Measurements from ENCODE around the gene ROBO4.

The ROBO4 gene

DNA sequence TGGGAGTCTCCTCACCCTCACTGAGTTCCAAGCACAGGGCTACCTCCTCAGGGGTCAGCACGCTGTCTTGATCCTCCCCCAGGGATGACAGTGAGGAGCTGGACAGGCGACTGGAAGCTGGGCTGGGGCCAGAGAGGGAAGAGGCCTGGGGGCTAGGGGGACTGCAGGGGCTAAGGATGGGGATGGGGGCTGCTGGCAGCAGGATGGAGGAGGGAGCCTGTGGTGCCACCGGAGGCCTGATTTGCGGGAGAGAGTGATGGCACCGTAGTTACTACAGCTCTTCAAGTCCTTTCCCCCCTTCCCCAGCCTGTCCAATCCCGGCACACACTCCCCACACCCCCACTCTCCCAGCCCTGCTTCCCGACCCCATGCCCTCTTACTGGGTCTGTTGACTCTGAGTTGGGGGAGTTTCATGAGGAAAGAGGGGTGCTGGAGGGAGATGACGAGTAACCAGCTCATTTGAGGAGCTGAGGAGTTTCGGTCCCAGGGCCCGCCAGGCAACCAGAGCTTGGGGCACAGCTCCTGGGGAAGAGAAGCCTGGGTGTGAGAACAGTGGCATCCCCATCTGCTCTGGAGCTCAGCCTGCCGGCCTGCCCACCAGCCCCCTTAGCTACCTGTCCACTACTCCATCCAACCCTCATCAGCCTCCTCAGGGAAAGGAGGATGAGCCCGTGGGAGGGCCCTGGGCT lies 10.5 kb downstream of the ROBO4 start:
- no peak for TF ChIP-seq CREB1 (IDR thresholded peaks at IDR 0.05; ENCODE audit: low read depth)
- no peak for TF ChIP-seq YY1 (IDR thresholded peaks at IDR 0.05; ENCODE audit: low read depth)
- TF ChIP-seq RAD21 (IDR thresholded peaks at IDR 0.05; ENCODE audit: low read depth): no peak
- no peak for TF ChIP-seq TCF12 (IDR thresholded peaks at IDR 0.05; ENCODE audit: low read depth)
- TF ChIP-seq TAF1 (IDR thresholded peaks at IDR 0.05; ENCODE audit: low read depth): no peak
- TF ChIP-seq, protein P1, sequence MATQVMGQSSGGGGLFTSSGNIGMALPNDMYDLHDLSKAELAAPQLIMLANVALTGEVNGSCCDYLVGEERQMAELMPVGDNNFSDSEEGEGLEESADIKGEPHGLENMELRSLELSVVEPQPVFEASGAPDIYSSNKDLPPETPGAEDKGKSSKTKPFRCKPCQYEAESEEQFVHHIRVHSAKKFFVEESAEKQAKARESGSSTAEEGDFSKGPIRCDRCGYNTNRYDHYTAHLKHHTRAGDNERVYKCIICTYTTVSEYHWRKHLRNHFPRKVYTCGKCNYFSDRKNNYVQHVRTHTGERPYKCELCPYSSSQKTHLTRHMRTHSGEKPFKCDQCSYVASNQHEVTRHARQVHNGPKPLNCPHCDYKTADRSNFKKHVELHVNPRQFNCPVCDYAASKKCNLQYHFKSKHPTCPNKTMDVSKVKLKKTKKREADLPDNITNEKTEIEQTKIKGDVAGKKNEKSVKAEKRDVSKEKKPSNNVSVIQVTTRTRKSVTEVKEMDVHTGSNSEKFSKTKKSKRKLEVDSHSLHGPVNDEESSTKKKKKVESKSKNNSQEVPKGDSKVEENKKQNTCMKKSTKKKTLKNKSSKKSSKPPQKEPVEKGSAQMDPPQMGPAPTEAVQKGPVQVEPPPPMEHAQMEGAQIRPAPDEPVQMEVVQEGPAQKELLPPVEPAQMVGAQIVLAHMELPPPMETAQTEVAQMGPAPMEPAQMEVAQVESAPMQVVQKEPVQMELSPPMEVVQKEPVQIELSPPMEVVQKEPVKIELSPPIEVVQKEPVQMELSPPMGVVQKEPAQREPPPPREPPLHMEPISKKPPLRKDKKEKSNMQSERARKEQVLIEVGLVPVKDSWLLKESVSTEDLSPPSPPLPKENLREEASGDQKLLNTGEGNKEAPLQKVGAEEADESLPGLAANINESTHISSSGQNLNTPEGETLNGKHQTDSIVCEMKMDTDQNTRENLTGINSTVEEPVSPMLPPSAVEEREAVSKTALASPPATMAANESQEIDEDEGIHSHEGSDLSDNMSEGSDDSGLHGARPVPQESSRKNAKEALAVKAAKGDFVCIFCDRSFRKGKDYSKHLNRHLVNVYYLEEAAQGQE (IDR thresholded peaks at IDR 0.05; ENCODE audit: low read depth): no peak
- TF ChIP-seq EP300 (IDR thresholded peaks at IDR 0.05; ENCODE audit: borderline replicate concordance): no peak
- TF ChIP-seq ZBTB7A (IDR thresholded peaks at IDR 0.05; ENCODE audit: low read depth): no peak

DNA sequence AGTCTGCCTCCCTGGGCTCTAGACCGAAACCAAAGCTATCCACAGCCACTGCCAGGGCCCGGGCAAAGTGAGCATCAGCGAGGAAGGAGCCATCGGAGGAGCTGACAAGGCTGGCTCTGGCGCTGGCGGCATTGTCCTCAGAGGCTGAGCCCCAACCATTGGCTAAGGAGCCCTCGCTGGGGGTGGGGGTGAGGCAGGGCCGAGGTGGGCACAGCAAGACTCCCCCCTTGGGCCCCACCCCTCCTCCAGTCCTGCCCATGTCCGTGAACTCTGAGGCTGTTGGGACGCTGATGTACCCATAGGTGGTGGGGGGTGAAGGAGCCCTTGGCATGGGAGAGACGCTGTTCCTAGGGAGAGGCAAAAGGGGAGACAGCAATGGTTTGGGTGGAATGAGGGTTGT lies 11.2 kb downstream of the ROBO4 start:
- TF ChIP-seq, protein P1 (IDR thresholded peaks at IDR 0.05; ENCODE audit: low read depth): no peak
- TF ChIP-seq EP300 (IDR thresholded peaks at IDR 0.05; ENCODE audit: borderline replicate concordance): no peak
- TF ChIP-seq CEBPB (IDR thresholded peaks at IDR 0.05): no peak

DNA sequence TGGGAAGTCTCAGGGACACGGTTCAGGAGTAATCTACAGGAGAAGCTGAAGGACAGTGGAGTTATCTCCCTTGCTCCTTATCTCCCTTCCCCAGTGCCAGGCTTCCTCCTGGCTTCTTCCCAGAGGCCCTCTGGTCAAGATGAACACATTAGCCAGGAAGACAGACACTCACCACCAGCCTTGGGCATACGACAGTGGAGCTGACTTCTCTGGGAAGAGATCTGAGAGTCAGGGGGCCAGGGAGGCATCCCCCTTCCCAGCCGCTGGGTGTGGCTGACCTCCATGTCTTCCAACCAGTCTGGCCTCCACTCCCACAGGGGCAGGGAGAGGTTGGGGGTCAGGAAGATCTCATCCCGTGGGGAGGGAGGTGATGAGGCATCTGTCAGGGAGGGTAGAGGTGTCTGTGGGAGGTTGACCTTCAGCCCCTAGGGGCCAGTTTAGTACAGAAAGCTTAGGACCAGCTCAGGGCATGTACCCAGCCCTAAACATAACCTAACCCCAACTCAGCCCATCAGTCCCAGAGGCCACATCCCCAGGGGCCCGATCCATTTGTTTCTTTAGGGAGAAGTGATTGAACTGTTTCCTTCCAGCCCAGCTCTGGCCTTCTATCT lies 12.7 kb downstream of the ROBO4 start:
- TF ChIP-seq EP300 (IDR thresholded peaks at IDR 0.05; ENCODE audit: borderline replicate concordance) (no peak), EGR1 (IDR thresholded peaks at IDR 0.05) (no peak), TEAD4 (IDR thresholded peaks at IDR 0.05) (no peak), NFIC (IDR thresholded peaks at IDR 0.05) (no peak), TAF1 (IDR thresholded peaks at IDR 0.05; ENCODE audit: low read depth) (no peak), FOXM1 (IDR thresholded peaks at IDR 0.05; ENCODE audit: borderline replicate concordance, low read depth) (no peak)
- TF ChIP-seq, protein P2, sequence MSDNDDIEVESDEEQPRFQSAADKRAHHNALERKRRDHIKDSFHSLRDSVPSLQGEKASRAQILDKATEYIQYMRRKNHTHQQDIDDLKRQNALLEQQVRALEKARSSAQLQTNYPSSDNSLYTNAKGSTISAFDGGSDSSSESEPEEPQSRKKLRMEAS (IDR thresholded peaks at IDR 0.05): no peak

DNA sequence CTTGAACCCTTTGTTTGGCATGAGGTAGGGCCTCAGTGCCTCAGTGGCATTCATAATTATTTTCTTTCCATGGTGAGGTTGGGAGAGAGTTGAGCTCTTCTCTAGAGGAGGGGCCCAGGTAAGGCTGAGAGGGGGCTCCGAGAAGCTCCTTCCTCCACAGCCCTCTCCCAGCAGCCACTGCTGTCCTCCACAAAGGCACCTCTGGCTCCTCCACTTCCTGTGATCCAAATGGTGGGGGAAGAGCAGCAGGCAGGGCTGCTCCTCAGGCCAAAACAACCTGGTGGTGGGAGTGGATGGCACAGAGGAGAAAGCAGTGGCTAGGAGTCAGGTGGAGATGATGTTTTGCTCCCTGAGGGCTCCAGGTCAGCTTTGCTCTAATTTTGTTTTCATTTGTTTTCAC lies 13.3 kb downstream of the ROBO4 start:
- TF ChIP-seq EGR1 (IDR thresholded peaks at IDR 0.05) (no peak), RAD21 (IDR thresholded peaks at IDR 0.05; ENCODE audit: low read depth) (no peak), TCF12 (IDR thresholded peaks at IDR 0.05; ENCODE audit: low read depth) (no peak), FOXM1 (IDR thresholded peaks at IDR 0.05; ENCODE audit: borderline replicate concordance, low read depth) (no peak), CEBPB (IDR thresholded peaks at IDR 0.05) (no peak), CREB1 (IDR thresholded peaks at IDR 0.05; ENCODE audit: low read depth) (no peak), EP300 (IDR thresholded peaks at IDR 0.05; ENCODE audit: borderline replicate concordance) (no peak), YY1 (IDR thresholded peaks at IDR 0.05; ENCODE audit: low read depth) (no peak), NFIC (IDR thresholded peaks at IDR 0.05) (no peak), ZBTB7A (IDR thresholded peaks at IDR 0.05; ENCODE audit: low read depth) (no peak), TEAD4 (IDR thresholded peaks at IDR 0.05) (no peak), TAF1 (IDR thresholded peaks at IDR 0.05; ENCODE audit: low read depth) (no peak)
- TF ChIP-seq, protein P1 (IDR thresholded peaks at IDR 0.05; ENCODE audit: low read depth): no peak
- TF ChIP-seq, protein P3, sequence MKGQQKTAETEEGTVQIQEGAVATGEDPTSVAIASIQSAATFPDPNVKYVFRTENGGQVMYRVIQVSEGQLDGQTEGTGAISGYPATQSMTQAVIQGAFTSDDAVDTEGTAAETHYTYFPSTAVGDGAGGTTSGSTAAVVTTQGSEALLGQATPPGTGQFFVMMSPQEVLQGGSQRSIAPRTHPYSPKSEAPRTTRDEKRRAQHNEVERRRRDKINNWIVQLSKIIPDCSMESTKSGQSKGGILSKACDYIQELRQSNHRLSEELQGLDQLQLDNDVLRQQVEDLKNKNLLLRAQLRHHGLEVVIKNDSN (IDR thresholded peaks at IDR 0.05): no peak
- TF ChIP-seq, protein P2 (IDR thresholded peaks at IDR 0.05): no peak

Data from Ishikawa (cell line).